GM19025 (cell line): Measurements from ENCODE around the gene LYPD3.
"Not testable (repeated sequence)": the region's sequence is repeated elsewhere in the genome, so short reads cannot be mapped to it uniquely, and the experiment has no call there.

Experiments used
- ATAC-seq: cut with Tn5 transposase; IDR thresholded peaks from one replicate; pipeline ENCODE4 v1.9.1; 2021; ENCODE audit warnings: mild to moderate bottlenecking, low read depth, moderate library complexity; ENCODE audit not compliant: unreplicated experiment

Gene LYPD3

GRCh38 chr19:43463381-43464133, 1.9 kb downstream of the LYPD3 start:
- ATAC-seq, result peak; percentile 87

- no peak for ATAC-seq
Observed at GRCh38 chr19:43462785-43463380, 2.5 kb downstream of the LYPD3 start.

GRCh38 chr19:43462383-43462782, 3.0 kb downstream of the LYPD3 start:
- ATAC-seq, result no peak

GRCh38 chr19:43461303-43461702, 4.1 kb downstream of the LYPD3 start:
- no peak for ATAC-seq

GRCh38 chr19:43460362-43461016, 4.9 kb downstream of the LYPD3 start:
- ATAC-seq, result no peak

GRCh38 chr19:43457809-43458208, 7.6 kb downstream of the LYPD3 start:
- ATAC-seq, result no peak

GRCh38 chr19:43455321-43456113, 9.9 kb downstream of the LYPD3 start:
- no peak for ATAC-seq

- no peak for ATAC-seq
Observed at GRCh38 chr19:43454031-43454430, 11.4 kb downstream of the LYPD3 start.

GRCh38 chr19:43452582-43452981, 12.8 kb downstream of the LYPD3 start:
- no peak for ATAC-seq

GRCh38 chr19:43450545-43450997, 14.8 kb downstream of the LYPD3 start:
- no peak for ATAC-seq

- no peak for ATAC-seq
Observed at GRCh38 chr19:43447655-43448054, 17.8 kb downstream of the LYPD3 start.

GRCh38 chr19:43446746-43447489, 18.5 kb downstream of the LYPD3 start:
- no peak for ATAC-seq

- no peak for ATAC-seq
Observed at GRCh38 chr19:43445426-43445825, 20.0 kb downstream of the LYPD3 start.

- no peak for ATAC-seq
Observed at GRCh38 chr19:43444531-43445287, 20.7 kb downstream of the LYPD3 start.

- not testable (repeated sequence) for ATAC-seq
Observed at GRCh38 chr19:43444091-43444490, 21.3 kb downstream of the LYPD3 start.

- no peak for ATAC-seq
Observed at GRCh38 chr19:43441716-43442115, 23.7 kb downstream of the LYPD3 start.

GRCh38 chr19:43439709-43440063, 25.7 kb downstream of the LYPD3 start:
- no peak for ATAC-seq

- ATAC-seq, result no peak
Observed at GRCh38 chr19:43439032-43439708, 26.2 kb downstream of the LYPD3 start.
